HG02852 (cell line): ENCODE data around the gene ATP5F1C.
A peak's percentile ranks its signal among the peaks of the same experiment; 100 is the strongest.
"Not testable (repeated sequence)": the region's sequence is repeated elsewhere in the genome, so short reads cannot be mapped to it uniquely, and the experiment has no call there.

Experiments used
- ATAC-seq: cut with Tn5 transposase; IDR thresholded peaks from one replicate; pipeline ENCODE4 v1.9.1; 2021; ENCODE audit warnings: mild to moderate bottlenecking, moderate library complexity; ENCODE audit not compliant: unreplicated experiment

The ATP5F1C gene

DNA sequence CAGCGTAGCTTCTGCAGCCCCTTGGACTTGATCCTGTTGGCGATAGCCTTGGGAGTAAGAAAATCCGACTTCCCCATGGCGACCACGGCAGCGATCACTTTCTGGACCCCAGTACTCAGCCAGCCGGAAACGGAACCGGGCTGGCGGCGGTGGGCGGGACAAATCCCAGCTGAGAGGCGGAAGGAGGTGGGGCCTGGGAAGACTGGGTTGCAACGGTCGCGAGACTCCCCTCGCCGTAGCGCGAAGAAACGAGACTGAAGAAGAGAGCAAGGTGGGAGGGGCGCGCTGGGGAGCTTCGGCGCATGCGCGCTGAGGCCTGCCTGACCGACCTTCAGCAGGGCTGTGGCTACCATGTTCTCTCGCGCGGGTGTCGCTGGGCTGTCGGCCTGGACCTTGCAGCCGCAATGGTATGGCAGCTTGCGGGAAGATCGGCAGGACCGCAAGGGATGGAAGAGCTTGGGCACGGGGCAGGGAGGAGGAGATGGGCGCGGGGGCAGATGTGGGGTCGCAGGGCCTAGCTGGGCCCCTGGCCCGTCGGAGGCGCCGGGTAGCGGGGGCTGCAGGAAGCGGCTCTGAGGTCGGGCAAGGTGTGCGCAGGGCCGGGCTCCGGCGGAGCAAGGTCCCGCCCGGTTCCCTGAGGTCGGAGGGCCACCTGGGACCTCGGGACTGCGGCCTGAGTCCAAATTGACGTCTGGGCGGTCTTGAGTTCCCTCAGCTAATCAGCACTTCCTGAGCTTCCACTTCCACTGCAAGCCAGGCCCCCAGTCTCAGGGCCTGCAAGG lies at the start of gene ATP5F1C, which contains the start of gene KIN:
TSS of gene ATP5F1C (plus strand) at position 321 of the 782 bp plus-strand sequence. CDS start at position 352, 31 bp downstream.
TSS of gene KIN (minus strand) at position 137 of the 782 bp plus-strand sequence. CDS start at position 77, 60 bp downstream.
- peak; percentile 92 for ATAC-seq

DNA sequence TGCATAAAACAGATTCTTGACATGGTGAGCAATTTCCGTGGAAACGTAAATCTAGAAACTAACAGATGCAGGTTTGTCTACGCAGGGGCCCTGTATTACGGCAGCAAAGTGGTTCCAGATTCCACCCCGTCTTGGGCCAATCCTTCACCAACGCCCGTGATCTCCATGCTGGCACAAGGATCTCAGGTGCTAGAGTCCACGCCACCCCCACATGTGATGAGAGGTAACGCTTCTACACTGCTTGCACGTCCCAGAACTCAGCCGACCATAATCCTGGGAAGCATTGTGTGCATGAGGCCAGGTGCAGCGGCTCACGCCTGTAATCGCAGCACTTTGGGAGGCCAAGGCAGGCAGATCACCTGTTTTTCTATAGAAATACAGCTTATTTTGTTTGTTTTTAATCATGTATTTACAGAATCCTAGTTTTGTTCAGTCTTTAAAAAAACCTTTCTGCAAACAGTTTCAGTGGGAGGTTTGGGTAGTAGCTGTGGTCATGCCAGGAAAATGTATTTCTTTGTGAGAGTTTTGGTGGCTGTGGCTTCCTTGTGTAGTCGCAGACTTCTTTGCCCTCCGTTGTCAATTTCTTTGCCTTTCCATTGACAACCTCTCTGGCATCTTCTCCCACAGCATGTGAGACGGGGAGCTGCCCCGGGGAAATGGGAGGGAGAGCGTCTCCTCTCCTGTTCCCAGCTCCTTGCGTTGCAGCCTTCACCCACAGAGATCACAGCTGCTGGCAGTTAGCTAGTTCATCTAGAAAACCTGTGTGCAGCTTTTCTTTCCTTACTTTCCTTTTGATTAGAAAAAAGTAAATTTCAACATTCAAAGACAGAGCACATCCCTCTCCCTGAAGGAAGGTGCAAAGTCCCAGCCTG lies 49.2 kb upstream of the ATP5F1C start:
- no peak for ATAC-seq

DNA sequence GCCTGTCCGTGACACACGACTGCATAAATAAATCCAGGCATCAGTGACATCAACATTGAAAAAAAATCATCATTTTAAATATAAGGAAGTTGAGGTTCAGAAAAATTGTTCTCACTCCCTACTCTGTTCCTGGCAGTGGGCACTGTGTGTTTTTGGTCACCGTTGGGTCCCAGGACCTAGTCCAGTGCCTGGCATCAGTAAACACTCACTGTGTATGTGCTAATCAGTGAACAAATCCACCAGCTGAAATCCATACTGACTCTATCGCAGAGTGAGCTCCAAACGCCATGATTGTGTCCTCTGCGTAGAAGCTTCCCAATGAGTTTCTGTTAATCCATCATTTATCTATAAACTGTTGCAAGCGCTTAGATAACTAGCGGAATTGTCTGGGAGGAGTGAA lies 43.7 kb upstream of the ATP5F1C start:
- no peak for ATAC-seq

DNA sequence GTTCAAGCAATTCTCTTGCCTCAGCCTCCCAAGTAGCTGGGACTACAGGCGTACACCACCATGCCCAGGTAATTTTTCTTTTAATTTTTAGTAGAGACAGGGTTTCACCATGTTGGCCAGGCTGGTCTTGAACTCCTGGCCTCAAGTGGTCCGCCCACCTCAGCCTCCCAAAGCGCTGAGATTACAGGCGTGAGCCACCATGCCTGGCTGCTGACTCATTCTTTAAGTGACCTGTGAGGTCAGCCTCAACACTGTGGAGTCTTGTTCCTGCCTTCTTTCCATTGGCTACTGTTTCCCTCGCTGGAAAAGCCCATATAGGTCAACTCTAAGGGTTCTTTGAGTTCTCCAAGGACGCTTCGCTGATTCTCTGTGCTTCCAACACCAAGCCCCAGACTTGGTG lies 39.3 kb upstream of the ATP5F1C start:
- not testable (repeated sequence) for ATAC-seq

DNA sequence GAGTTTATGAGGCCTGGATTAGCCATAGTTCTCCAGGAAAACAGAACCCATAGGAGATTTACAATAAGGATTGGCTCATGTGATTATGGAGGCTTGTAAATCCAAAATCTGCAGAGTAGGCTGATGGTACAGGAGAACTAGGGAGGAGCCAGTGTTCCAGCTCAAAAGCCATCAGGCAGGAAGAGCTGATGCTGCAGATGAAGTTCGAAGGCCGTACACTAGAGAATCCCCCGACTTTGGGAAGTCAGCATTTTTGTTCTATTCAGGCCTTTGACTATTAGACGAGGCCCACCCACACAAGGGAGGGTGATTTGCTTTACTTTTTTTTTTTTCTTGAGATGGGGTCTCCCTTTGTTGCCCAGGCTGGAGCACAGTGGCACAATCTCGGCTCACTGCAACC lies 37.8 kb upstream of the ATP5F1C start:
- no peak for ATAC-seq

DNA sequence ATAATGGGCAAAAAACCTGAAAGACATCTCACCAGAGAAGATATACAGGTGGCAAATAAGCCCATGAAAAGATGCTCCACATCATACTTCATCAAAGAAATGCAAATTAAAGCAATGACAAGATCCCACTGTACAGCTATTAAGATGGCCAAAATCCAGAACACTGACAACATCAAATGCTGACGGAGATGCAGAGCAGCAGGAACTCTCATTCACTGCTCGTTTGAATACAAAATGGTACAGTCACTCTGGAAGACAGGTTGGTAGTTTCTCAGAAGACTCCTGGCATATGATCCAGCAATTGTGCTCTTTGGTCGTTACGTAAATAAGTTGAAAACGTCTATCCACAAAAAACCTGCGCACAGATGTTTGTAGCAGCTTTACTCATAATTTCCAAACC lies 35.7 kb upstream of the ATP5F1C start:
- no peak for ATAC-seq

DNA sequence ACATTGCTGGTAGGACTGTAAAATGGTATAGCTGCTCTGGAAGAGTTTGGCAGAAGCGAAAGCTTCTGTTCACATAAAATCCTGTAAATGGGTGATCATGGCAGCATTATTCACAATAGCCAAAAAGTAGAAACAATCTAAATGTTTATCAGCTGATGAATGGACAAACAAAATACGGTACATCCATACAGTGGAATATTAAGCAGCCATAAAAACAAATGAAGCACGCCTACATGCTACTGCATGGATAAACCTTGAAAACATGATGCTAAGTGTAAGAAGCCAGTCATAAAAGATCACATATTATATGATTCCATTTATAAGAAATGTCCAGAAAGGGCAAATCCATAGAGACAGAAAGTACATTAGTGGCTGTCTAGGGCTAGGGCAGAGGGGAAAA lies 32.9 kb upstream of the ATP5F1C start:
- ATAC-seq, result no peak

DNA sequence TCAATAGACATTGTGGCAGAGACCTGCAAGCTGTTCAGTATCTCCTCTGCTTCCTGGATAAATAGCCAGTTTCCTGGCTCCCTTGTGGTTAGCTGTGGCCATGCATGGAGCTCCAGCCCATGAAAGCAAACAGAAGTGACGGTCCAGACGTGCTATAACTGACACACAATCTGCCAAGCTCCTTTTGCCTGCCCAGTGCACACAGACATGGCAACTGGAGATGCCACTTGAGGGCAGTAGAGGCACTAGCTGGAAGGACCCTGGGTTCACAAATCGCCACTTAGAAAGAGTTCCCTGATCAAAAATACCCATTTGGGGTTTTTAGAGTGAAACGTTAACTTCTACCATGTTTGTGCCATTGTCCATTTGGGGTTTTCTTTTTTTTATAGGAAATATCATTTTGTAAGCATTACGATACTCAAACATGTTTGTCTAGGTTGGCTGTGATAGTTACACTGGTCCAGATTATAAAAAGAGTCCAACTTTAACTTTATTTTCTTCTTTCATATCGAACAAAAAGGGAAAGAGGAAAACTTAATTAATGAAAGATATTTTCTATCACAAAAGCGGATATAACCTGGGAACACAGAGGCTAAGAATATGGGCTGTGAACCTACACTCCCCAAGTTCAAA lies 31.5 kb upstream of the ATP5F1C start:
- ATAC-seq, result no peak

DNA sequence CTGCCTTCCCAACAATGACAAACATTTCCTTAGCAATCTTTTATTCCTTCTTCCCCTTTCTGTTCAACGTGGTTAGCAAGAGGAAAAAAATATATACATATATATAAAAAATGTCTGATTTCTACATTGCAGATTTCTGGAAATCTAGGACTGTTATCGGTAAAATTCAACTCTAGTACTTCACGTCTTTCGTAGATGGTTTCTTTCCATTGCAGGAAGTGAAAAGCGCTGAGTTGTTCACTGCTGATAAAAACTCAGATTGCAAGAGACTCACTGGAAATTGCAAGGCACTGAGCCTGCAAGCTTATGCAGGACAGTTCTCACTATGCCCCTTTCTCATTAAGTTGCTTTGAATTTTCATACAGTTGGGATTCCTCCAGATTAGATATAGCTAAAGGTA lies 24.0 kb upstream of the ATP5F1C start:
- no peak for ATAC-seq

DNA sequence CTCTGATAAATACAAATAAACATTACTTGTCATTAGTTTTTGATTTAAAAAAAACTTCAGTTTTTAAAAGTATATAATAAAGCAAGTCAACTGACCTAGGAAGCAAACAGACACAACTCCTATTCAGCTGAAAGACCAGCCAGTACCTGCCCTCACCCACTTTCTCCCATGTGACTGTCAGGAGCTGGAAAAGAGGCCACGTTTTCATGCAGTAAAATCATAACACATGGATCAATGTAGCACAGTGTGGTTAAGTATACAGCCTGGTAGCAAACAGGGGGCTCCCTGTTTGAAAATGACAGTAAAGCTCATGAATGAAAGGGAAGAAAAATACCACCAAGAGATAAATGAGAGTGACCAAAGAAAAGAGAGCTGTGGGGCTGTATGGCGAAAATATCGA lies 21.7 kb upstream of the ATP5F1C start:
- no peak for ATAC-seq

DNA sequence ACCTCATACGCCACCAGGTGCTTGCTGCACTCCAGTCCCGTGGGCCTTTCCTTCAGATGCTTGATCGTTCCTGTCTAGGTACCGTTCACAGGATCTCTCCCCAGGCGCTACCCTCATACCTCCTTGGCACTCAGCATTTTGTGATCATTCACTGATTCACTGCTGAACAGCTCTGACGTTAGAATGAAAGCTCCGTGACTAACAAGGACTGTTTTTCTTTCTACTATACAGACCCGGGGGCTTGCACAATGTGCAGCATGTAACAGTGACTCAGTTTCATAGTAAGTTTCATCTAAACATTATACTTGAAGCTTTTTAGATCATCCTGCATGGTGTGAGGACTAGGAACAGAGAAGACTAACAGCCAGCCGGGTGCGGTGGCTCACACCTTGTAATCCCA lies 20.8 kb upstream of the ATP5F1C start:
- ATAC-seq, result no peak

DNA sequence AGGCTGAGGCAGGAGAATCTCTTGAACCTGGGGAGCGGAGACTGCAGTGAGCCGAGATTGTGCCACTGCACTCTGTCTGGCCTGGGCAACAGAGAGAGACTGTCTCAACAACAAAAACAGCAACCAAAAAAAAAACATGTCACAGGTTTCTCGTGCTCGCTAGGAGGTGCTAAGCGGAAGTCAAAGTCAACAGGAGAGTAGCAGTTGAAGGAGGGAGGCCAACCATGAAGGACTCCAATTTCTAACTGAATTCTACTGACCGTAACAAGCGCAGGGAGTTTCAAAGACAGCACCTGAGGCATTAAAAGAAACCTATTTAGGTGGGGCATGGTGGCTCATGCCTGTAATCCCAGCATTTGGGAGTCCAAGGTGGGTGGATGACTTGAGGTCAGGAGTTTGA lies 19.6 kb upstream of the ATP5F1C start:
- ATAC-seq, result no peak

DNA sequence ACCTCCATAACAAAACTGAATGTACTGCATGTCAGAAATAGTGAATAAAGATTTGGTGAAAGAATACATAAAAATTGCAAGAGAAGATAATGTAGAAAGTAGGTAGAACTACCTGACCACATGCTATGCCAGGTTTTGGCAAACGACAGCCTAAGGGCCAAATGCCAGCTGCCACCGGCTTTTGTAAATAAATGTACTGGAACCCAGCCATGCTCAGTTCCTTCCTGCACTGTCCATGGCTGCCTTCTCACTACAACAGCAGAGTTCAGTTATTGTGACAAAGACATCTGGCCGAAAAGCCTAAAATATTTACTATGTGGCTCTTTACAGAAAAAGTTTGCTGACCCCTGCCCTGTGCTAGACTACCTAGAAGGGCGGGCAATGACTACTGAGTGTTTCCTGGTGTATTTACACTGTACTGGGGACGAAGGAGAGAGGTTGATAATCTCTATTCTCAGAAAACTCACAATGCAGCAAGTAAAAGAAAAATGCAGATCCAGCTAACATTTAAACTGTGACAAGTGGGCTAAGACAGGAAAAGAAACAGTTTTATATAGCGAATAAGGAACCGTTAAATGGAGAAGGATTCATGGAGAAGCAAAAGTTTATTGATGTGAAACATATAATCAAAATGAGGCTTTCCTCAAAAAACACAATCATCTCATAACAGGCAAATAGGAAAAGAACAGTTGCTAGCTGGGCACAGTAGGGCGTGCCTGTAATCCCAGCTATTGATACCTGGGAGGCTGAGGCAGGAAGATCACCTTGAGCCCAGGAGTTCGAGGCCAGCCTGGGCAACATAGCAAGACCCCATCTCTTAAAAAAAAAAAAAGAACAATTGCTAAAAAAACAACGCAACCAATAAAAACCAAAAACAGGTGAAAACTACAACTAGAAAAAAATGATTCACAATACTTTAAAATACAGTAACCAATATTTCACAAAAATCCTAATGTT lies 13.9 kb upstream of the ATP5F1C start:
- ATAC-seq, result no peak

DNA sequence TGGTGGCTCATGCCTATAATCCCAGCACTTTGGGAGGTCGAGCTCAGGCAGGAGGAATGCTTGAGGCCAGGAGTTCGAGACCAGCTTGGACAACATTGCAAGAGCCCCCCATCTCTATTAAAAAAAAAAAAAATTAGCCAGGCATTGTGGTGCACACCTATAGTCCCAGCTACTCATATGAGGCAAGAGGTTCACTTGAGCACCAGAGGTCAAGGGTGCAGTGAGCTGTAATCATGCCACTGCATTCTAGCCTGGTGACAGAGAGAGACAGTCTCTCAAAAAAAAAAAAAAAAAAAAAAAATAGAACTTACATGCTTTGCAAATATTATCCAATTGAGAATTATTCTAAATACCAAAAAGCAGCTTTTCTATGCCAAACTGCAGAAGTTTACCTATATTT lies 11.2 kb upstream of the ATP5F1C start:
- ATAC-seq, result no peak

DNA sequence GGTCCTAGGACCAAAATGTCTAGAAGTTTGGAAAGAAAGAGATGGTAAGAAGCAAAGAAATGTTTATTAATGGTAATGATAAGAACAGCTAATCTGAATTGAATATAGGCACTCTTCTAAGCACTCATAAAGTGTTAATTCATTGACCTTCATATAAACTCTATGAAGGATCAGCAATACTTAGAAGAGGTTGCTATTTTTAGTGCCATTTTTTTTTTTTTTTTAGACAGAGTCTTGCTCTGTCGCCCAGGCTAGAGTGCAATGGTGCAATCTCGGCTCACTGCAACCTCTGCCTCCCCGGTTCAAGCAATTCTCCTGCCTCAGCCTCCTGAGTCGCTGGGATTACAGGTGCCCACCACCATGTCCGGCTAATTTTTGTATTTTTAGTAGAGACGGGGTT lies 5.8 kb upstream of the ATP5F1C start:
- not testable (repeated sequence) for ATAC-seq

DNA sequence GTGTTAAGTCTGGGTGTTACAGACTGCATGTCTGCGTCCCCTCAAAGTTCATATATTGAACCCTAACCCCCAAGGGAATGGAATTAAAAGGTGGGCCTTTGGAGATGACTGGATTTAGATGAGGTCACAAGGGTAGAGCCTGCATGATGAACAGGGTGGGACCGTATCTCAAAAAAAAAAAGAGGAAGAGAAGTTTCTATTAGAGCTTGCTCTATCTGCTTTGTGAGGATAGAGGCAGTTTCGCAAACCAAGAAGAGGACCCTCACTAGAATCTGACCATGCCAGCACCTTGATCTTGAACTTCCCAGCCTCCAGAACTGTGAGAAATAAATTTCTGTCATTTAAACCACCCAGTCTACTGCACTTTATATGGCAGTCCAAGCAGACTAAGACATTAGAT lies 1.5 kb upstream of the ATP5F1C start:
- no peak for ATAC-seq

DNA sequence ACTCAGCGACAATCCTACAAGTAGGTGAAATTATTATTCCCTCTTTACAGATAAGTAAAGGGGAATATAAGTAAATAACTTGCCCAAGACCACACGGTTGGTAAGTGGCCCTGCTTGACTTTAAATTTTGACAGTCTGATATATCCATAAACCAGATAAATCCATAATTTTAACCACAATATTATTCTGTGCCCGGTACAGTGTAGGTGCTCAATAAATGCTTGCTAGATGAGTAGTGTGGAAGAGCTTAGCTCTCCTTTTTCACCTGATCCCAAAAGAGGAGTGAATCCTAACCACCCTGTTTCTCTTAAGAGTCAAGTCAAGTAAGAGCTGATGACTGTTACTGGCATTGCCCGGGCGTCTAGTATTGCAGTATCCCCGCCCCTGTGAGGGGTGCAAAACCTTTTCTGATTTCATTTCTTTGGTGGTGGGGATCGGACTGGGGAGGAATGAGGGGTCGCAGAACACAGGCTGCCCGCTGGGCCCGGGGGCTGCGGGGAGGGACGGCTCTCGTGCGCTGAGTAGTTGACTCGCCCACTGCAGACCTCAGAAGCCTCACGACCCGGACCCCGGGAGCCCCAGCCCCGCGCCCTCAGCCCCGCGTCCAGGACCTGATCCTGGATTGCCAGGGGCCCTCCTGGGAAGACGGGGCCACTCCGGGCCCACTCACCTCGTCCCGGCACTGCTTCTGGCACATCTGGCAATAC lies 674 bp upstream of the ATP5F1C start:
- ATAC-seq, result peak; percentile 11

DNA sequence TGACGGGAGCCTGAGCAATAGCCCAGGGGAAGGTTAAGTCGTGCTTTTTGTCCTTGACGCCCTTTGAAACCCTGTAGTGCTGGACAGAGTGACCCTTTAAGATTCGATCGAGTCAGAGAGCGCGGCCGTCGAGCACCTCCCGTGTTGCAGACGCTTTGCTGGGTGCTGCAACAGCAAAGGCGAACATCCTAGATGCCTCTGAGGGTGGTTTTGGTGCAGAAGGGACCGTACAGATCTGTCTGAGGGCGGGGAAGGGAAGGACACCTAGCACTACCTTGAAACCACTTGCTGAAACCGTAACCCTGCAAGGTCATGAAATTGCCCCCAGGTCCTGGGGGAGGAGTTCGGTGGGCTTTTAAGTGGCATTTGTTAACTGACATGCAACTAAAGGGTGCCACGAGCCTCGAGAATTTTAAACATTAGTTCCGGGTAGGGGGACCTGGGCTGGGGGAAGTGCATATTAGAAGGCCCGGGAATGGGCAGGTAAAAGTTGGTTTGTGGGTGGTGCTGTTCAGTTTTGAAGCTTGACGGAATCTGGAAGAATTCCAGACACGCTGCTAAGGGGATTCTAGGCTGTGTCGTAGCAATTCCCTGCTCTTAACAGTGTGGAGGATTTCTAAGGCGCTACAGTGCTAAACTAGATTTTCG lies 786 bp downstream of the ATP5F1C start:
- peak; percentile 20 for ATAC-seq

DNA sequence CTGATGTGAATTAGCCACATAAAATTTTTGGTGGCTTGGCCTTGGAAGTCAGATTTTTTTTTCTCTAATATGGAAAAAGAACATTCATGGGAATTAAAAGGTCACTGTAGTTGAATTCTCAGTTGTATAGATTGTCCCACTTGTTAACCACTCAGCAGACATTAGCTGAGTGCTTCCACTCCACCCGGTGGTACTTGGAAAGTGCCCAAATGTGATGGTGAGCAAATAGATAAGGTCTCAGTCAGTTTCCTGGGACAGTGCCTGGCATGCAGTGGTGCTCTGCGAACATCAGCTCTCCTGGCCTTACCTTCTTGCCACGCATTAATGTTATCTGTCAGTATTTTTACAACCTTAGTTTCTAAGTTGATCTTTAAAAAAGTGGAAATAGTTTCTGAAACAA lies 1.4 kb downstream of the ATP5F1C start:
- ATAC-seq, result no peak
